ENCODE measurements around the gene SMIM13. TPM values are rescaled to one million over a fixed set of nuclear protein-coding genes. Genes with fewer than 3 reads are reported as not detected.

The SMIM13 gene
- total and polyA plus RNA-seq, 2 of the 4 experiments (the other 2 are of a cell fraction): 5.4 to 10.0 TPM

- Histone ChIP-seq H4K20me1 (ENCODE audit: insufficient read depth, low read length) (no peaks in the 10 kb centered on the region), H3K4ac (ENCODE audit: low read depth, low read length) (no peak overlapping the region), H2BK15ac (ENCODE audit: low read depth, low read length) (no peak overlapping the region), H2BK20ac (ENCODE audit: low read depth, low read length) (no peak overlapping the region), H3K4me1 (ENCODE audit: control insufficient read depth, insufficient read depth, low read length) (no peaks in the 10 kb centered on the region), H2BK120ac (ENCODE audit: low read depth, low read length) (no peak overlapping the region), H3K56ac (ENCODE audit: extremely low read depth, insufficient read depth, low read length) (no peak overlapping the region), H4K5ac (ENCODE audit: low read depth, low read length) (no peak overlapping the region), H3K14ac (replicated peaks; ENCODE audit: low read depth, low read length) (no peak overlapping the region), H3K36me3 (ENCODE audit: control insufficient read depth, insufficient read depth, low read length) (no peaks in the 10 kb centered on the region), H2BK5ac (ENCODE audit: low read depth, low read length, poor library complexity, severe bottlenecking) (no peak overlapping the region), H3K18ac (ENCODE audit: low read depth, low read length) (no peak overlapping the region), H3K9ac (ENCODE audit: low read depth, low read length) (no peak overlapping the region), H3K27me3 (ENCODE audit: control insufficient read depth, insufficient read depth, low read length) (no peaks in the 10 kb centered on the region), H2AK5ac (ENCODE audit: low read depth, low read length) (no peak overlapping the region), H2AK9ac (replicated peaks; ENCODE audit: low read depth, low read length, poor library complexity) (no peak overlapping the region), H3K9me3 (ENCODE audit: control insufficient read depth, insufficient read depth, low read length) (no peaks in the 10 kb centered on the region), H3K79me1 (ENCODE audit: low read depth in 1 of 2, low read length in 2 of 2) (no peaks in the 10 kb centered on the region), H4K91ac (ENCODE audit: insufficient read depth, low read depth, low read length) (no peak overlapping the region), H3K23ac (ENCODE audit: low read depth, low read length) (no peak overlapping the region), H3K4me2 (ENCODE audit: low read depth, low read length) (no peak overlapping the region), H2AFZ (replicated peaks; ENCODE audit: low read length, poor library complexity) (no peak overlapping the region), H3K27ac (ENCODE audit: insufficient read depth, low read length) (no peak overlapping the region), H3K4me3 (ENCODE audit: insufficient read depth, low read depth, low read length) (no peak overlapping the region), H3K9me1 (ENCODE audit: insufficient read depth, low read length) (no peaks in the 10 kb centered on the region), H4K8ac (ENCODE audit: low read depth in 2 of 2, low read length in 2 of 2) (no peak overlapping the region)
- CTCF ChIA-PET: interaction anchor here (0.6 kb wide), 1 partner anchor 1568 kb away, joined by 4 read pairs; no protein-coding TSS in a partner anchor
- dilution Hi-C loops (cut with HindIII; ENCODE audit: low sequenced_read_pairs, unreplicated experiment): no loop called here
- intact Hi-C loops (cut with micrococcal nuclease): no loop called here
- TF ChIP-seq POLR2A (IDR thresholded peaks at IDR 0.05; ENCODE audit: low read depth, low read length) (no peak), MAZ (IDR thresholded peaks at IDR 0.05; ENCODE audit: borderline replicate concordance, low read depth, low read length) (no peak), FOS (IDR thresholded peaks at IDR 0.05; ENCODE audit: low read depth, low read length) (no peak), SMC3 (IDR thresholded peaks at IDR 0.05; ENCODE audit: low read depth, low read length) (no peak), RFX5 (IDR thresholded peaks at IDR 0.05; ENCODE audit: low read depth, low read length) (no peak), BHLHE40 (IDR thresholded peaks at IDR 0.05; ENCODE audit: low read depth, low read length) (no peak), RAD21 (IDR thresholded peaks at IDR 0.05; ENCODE audit: low read length) (no peak), MAFK (IDR thresholded peaks at IDR 0.05; ENCODE audit: low read depth, low read length) (no peak), NFE2L2 (IDR thresholded peaks at IDR 0.05; ENCODE audit: low read depth, low read length) (no peak), CEBPB (IDR thresholded peaks at IDR 0.05; ENCODE audit: low read depth, low read length) (no peak), CTCF (conservative IDR thresholded peaks at IDR 0.05; ENCODE audit: low read depth, low read length) (no peak), ELK1 (IDR thresholded peaks at IDR 0.05; ENCODE audit: borderline replicate concordance, low read depth, low read length) (no peak), MXI1 (IDR thresholded peaks at IDR 0.05; ENCODE audit: borderline replicate concordance, low read depth, low read length) (no peak), CHD1 (IDR thresholded peaks at IDR 0.05; ENCODE audit: low read depth, low read length) (no peak), RCOR1 (IDR thresholded peaks at IDR 0.05; ENCODE audit: insufficient replicate concordance, low read length) (no peak), USF2 (IDR thresholded peaks at IDR 0.05; ENCODE audit: low read depth, low read length) (no peak)
- 83% methylated on average over 1 of the region's 2 CpGs; no CpG with 5 or more reads in 1 of the 2 experiments for WGBS, 2 experiments (ENCODE audit: extremely low coverage in 2 of 2, insufficient read length in 1 of 2)
- no TSS peak for BruUV-seq (replicated peaks)
- in situ Hi-C loops (cut with MboI; ENCODE audit: low sequenced_read_pairs): no loop called here
- ATAC-seq (ENCODE audit: low read depth): no peak
- POLR2A ChIA-PET (ENCODE audit: unreplicated experiment): no interaction called here
- no peak for DNase-seq
Observed at GRCh38 chr6:11076540-11076939, 17.1 kb upstream of the SMIM13 start.
